ENCODE measurements around the gene ZNF736. TPM values are rescaled to one million over a fixed set of nuclear protein-coding genes. Genes with fewer than 3 reads are reported as not detected.
"Not testable (repeated sequence)": the region's sequence is repeated elsewhere in the genome, so short reads cannot be mapped to it uniquely, and the experiment has no call there.

Gene ZNF736
- total and polyA plus RNA-seq, 2 experiments from 2014 or later, result not detected

DNA sequence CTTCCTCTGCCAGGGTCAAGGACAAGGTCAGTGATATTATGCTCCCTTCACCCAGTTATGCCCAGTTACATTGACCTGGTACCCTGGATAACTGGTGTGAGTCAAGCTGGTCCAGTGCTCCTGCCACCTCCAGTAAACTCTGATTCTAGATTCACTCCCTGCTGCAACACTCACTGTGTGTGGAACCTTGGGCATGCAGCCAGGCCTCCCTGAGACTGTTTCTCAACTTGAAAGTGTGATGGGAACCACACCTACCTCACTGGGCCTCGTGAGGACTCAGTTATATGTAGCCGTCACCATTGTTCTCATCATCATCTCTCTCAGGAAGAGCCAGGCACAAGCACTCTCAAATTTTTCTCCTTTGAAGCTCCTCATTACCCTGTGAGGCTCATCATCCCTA is 935 bp upstream of the ZNF736 start:
- H3K9me3 ChIP-seq (ENCODE audit: low read depth), result peaks cover 6% of the 10 kb centered on the region
- 26% methylated on average over 2 of the region's 2 CpGs for WGBS (ENCODE audit: low lambda C conversion rate, missing lambda C conversion rate)
- H2AFZ ChIP-seq, result no peak overlapping the region
- no peak overlapping the region for H3K27ac ChIP-seq
- no peak overlapping the region for H3K4me3 ChIP-seq
- no peaks in the 10 kb centered on the region for H3K27me3 ChIP-seq
- no peaks in the 10 kb centered on the region for H3K9me2 ChIP-seq (replicated peaks; ENCODE audit: insufficient read depth)
- H4K20me1 ChIP-seq (ENCODE audit: insufficient read depth, poor library complexity, severe bottlenecking), result no peaks in the 10 kb centered on the region
- no peak for DNase-seq (ENCODE audit: low spot score)
- H3K36me3 ChIP-seq (replicated peaks; ENCODE audit: insufficient read depth, low read depth), result no peaks in the 10 kb centered on the region
- TF ChIP-seq EZH2phosphoT487 (IDR thresholded peaks at IDR 0.05; ENCODE audit: low read depth, severe bottlenecking, unreplicated experiment), result no peak
- TF ChIP-seq, protein P1, sequence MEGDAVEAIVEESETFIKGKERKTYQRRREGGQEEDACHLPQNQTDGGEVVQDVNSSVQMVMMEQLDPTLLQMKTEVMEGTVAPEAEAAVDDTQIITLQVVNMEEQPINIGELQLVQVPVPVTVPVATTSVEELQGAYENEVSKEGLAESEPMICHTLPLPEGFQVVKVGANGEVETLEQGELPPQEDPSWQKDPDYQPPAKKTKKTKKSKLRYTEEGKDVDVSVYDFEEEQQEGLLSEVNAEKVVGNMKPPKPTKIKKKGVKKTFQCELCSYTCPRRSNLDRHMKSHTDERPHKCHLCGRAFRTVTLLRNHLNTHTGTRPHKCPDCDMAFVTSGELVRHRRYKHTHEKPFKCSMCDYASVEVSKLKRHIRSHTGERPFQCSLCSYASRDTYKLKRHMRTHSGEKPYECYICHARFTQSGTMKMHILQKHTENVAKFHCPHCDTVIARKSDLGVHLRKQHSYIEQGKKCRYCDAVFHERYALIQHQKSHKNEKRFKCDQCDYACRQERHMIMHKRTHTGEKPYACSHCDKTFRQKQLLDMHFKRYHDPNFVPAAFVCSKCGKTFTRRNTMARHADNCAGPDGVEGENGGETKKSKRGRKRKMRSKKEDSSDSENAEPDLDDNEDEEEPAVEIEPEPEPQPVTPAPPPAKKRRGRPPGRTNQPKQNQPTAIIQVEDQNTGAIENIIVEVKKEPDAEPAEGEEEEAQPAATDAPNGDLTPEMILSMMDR (IDR thresholded peaks at IDR 0.05; ENCODE audit: poor library complexity), result no peak
- TF ChIP-seq EZH2 (IDR thresholded peaks at IDR 0.05; ENCODE audit: borderline replicate concordance), result no peak
- no peak overlapping the region for H3K4me2 ChIP-seq
- no peaks in the 10 kb centered on the region for H3K79me2 ChIP-seq
- no peaks in the 10 kb centered on the region for H3K4me1 ChIP-seq (ENCODE audit: insufficient read depth)

DNA sequence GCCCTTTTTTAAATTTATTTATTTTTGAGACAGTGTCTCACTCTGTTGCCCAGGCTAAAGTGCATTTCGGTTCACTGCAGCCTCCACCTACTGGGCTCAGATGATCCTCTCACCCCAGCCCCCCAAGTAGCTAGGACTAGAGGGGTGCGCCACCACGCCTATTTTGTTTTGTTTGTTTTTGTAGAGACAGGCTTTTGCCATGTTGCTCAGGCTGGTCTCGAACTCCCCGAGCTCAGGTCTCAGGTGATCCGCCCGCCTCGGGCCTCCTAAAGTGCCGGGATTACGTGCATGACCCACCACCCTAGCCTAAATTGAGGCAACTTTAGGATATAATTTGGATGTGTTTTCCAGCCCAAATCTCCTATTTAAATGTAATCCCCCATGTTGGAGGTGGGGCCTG is 805 bp downstream of the ZNF736 start:
- Histone ChIP-seq H3K27me3 (no peaks in the 10 kb centered on the region), H3K79me2 (no peaks in the 10 kb centered on the region), H3K36me3 (replicated peaks; ENCODE audit: insufficient read depth, low read depth) (no peaks in the 10 kb centered on the region), H3K27ac (no peak overlapping the region), H4K20me1 (ENCODE audit: insufficient read depth, poor library complexity, severe bottlenecking) (no peaks in the 10 kb centered on the region), H3K9me3 (ENCODE audit: low read depth) (peaks cover 6% of the 10 kb centered on the region), H3K4me1 (ENCODE audit: insufficient read depth) (no peaks in the 10 kb centered on the region), H3K9me2 (replicated peaks; ENCODE audit: insufficient read depth) (no peaks in the 10 kb centered on the region), H2AFZ (no peak overlapping the region), H3K4me2 (no peak overlapping the region), H3K4me3 (no peak overlapping the region)
- WGBS (ENCODE audit: low lambda C conversion rate, missing lambda C conversion rate), result 88% methylated on average over 10 of the region's 10 CpGs
- TF ChIP-seq EZH2phosphoT487 (IDR thresholded peaks at IDR 0.05; ENCODE audit: low read depth, severe bottlenecking, unreplicated experiment), result no peak
- no peak for TF ChIP-seq EZH2 (IDR thresholded peaks at IDR 0.05; ENCODE audit: borderline replicate concordance)
- TF ChIP-seq, protein P1 (IDR thresholded peaks at IDR 0.05; ENCODE audit: poor library complexity), result no peak
- no peak for DNase-seq (ENCODE audit: low spot score)

DNA sequence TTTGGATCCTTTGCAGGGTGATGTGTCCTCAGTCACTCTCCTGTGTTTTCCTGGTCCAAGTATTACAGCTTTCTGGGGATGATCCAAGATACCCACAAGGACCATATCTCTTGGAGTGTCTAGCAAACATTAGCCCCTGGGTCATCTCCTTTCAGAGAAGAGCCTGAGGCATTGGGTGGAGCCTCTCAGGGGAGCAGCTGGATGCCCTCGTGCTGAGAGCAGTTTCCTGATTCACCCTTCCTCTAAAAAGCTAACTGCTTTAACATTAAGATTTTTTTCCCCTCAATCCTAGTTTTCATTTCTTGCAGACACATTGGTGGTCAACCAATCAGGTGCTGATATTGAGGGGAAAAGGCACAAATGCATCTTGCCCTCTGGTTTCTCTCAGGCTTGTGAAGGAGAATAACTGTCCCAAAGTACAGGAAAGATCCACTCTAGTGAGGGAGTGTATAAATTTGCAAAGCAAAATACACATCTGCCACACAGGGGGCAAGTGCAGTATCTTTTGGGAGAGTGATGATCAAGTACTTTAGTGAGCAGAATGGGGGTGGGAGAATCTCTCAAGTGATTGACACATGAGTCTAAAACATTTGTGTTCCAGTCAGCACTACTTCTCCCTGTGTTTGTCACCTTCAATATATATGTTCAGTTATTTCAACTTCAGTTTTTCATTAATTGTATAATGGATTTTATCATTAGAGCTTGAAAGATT is 2.4 kb downstream of the ZNF736 start:
- H3K4me2 ChIP-seq, result not testable (repeated sequence)

DNA sequence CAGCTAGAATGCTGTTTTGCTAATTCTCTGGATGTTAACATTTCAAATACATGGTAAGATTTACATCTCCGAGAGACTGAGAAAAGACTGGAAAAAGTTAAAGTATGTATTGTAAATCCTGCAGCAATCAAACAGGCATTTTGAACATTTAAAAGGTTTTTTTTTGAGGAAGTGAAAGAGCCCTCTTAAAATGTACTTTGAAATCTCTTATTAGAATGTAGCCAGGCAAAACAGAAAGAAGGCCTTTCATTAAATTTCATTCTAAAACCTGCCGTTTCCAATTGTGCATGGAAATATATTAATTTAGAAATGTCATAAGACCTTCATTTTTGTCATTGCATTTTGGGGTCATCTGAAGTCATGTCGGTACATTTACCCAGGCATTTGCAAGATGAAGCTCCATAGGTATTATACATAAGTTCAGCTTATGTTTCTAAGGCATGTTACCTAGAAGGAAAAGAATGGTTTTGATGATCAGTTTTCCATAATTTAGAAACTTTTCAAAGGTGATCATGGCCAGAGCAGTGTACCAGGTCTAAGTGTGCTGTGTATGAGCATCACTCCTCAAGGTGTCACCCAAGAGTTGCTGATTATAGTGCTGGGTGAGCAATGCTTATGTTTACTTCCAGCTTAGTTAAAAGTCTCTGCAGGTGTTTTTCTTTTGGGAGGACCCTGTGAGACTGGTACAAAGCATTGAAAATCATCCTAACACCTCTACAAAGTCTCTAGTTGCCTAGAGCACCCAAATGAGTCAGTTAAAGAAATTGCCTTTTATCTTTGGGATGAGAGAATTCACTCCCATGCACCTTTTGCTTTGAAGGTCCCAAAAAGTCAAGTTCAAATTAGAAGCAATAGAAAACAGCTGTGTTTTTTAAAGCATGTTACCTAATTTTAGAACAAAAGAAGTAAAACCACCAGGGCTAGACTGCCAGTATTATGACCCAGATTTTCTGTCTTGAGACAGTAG is 7.1 kb downstream of the ZNF736 start:
- Histone ChIP-seq H3K27ac (no peak overlapping the region), H3K27me3 (no peaks in the 10 kb centered on the region), H3K79me2 (no peaks in the 10 kb centered on the region), H4K20me1 (ENCODE audit: insufficient read depth, poor library complexity, severe bottlenecking) (no peaks in the 10 kb centered on the region), H3K4me1 (ENCODE audit: insufficient read depth) (no peaks in the 10 kb centered on the region), H2AFZ (no peak overlapping the region), H3K4me2 (no peak overlapping the region), H3K4me3 (no peak overlapping the region), H3K9me2 (replicated peaks; ENCODE audit: insufficient read depth) (no peaks in the 10 kb centered on the region), H3K36me3 (replicated peaks; ENCODE audit: insufficient read depth, low read depth) (no peaks in the 10 kb centered on the region), H3K9me3 (ENCODE audit: low read depth) (peaks cover 2% of the 10 kb centered on the region)
- TF ChIP-seq EZH2 (IDR thresholded peaks at IDR 0.05; ENCODE audit: borderline replicate concordance), result no peak
- DNase-seq (ENCODE audit: low spot score), result no peak
- WGBS (ENCODE audit: low lambda C conversion rate, missing lambda C conversion rate), result 76% methylated on average over 3 of the region's 3 CpGs

More for the DNA sequence above, 2.4 kb downstream of the ZNF736 start:
- not testable (repeated sequence) for DNase-seq (ENCODE audit: low spot score); H3K27ac ChIP-seq; H3K4me3 ChIP-seq; H3K27me3 ChIP-seq; H3K9me3 ChIP-seq (ENCODE audit: low read depth); H4K20me1 ChIP-seq (ENCODE audit: insufficient read depth, poor library complexity, severe bottlenecking); H3K79me2 ChIP-seq; H2AFZ ChIP-seq; H3K9me2 ChIP-seq (replicated peaks; ENCODE audit: insufficient read depth); H3K36me3 ChIP-seq (replicated peaks; ENCODE audit: insufficient read depth, low read depth); H3K4me1 ChIP-seq (ENCODE audit: insufficient read depth)
- 35% methylated on average over 1 of the region's 1 CpG for WGBS (ENCODE audit: low lambda C conversion rate, missing lambda C conversion rate)

DNA sequence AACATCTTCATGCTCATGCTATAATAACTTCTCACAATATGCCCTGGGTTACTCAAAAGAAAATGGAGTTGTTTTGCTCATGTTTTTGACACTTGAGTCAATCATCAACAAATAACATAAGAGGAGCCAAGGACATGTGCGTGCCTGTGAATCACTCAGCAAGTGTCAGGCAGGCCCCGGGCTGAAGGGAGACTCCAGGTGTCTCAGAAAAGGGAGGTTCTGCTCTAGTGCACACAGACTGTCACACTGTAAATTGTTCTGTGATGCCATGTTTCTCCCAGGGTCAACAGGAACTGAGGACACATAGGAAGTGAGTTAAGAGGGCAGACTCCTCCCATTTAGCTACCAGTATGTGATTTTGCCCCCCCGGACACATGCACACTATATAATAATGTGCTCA is 10.4 kb downstream of the ZNF736 start:
- not testable (repeated sequence) for H3K4me3 ChIP-seq; H4K20me1 ChIP-seq (ENCODE audit: insufficient read depth, poor library complexity, severe bottlenecking); H3K36me3 ChIP-seq (replicated peaks; ENCODE audit: insufficient read depth, low read depth); H3K27me3 ChIP-seq; DNase-seq (ENCODE audit: low spot score); H3K79me2 ChIP-seq; H3K9me3 ChIP-seq (ENCODE audit: low read depth); H2AFZ ChIP-seq; H3K4me2 ChIP-seq; H3K4me1 ChIP-seq (ENCODE audit: insufficient read depth); H3K27ac ChIP-seq; H3K9me2 ChIP-seq (replicated peaks; ENCODE audit: insufficient read depth)
- 67% methylated on average over 3 of the region's 3 CpGs for WGBS (ENCODE audit: low lambda C conversion rate, missing lambda C conversion rate)

DNA sequence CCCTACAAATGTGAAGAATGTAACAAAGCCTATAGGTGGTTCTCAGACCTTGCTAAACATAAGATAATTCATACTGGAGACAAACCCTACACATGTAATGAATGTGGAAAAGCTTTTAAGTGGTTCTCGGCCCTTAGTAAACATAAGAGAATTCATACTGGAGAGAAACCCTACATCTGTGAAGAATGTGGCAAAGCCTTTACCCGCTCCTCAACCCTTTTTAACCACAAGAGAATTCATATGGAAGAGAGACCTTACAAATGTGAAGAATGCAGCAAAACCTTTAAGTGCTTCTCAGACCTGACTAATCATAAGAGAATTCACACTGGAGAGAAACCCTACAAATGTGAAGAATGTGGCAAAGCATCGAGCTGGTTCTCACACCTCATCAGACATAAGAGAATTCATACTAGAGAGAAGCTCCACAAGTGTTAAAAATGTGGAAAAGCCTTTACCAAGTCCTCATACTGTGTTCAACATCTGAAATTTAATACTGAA is 35.0 kb downstream of the ZNF736 start:
- not testable (repeated sequence) for H3K4me2 ChIP-seq; H3K27me3 ChIP-seq; H3K9me3 ChIP-seq (ENCODE audit: low read depth); H3K79me2 ChIP-seq; H3K4me3 ChIP-seq; H2AFZ ChIP-seq; DNase-seq (ENCODE audit: low spot score); H3K4me1 ChIP-seq (ENCODE audit: insufficient read depth); H3K9me2 ChIP-seq (replicated peaks; ENCODE audit: insufficient read depth); H4K20me1 ChIP-seq (ENCODE audit: insufficient read depth, poor library complexity, severe bottlenecking); H3K36me3 ChIP-seq (replicated peaks; ENCODE audit: insufficient read depth, low read depth); H3K27ac ChIP-seq
- 61% methylated on average over 3 of the region's 3 CpGs for WGBS (ENCODE audit: low lambda C conversion rate, missing lambda C conversion rate)
